Measurements from ENCODE around the gene ZP2. TPM values are rescaled to one million over a fixed set of nuclear protein-coding genes. Genes with fewer than 3 reads are reported as not detected.

ZP2 gene
- total RNA-seq, 1 donor from 2014 or later: not detected

GRCh38 chr16:21233521-21234150 lies 22.3 kb upstream of the ZP2 start, which contains the start of gene ANKS4B:
Gene ANKS4B, plus strand, starts transcription at chr16:21233699. Its CDS starts 39 bp downstream, at chr16:21233738.
- Histone ChIP-seq H3K4me1 (no peaks in the 10 kb centered on the region), H3K4me3 (no peak within 1 kb of the TSS), H3K27me3 (no peaks in the 10 kb centered on the region), H3K27ac (no peak within 1 kb of the TSS), H3K36me3 (no peaks in the 10 kb centered on the region), H3K9me3 (no peaks in the 10 kb centered on the region)
- TF ChIP-seq CTCF (IDR thresholded peaks at IDR 0.05): no peak
- intact Hi-C loops (cut with DNase I): no loop called here
- no peak for DNase-seq (ENCODE audit: low spot score in 2 of 2)

DNA sequence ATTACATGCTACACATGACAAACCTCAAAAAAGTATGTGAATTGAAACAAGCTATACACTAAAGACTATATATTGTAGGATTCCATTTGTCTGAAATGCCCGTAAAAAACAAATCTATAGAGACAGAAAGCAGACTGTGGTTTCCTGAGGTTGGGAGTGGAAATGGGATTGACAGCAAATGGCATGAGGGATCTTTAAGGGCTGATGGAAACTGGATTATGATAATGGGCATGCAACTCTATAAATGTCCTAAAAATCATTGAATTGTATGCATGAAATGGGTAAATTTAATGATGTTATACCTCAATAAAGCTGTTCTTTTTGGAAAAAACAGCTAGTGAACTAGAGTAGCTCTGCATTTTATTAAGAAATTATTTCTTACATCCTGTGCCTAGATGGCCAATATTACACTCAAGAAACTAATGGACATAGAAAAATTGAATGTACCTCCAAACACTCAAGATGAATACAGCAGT lies 21.7 kb upstream of the ZP2 start:
- Histone ChIP-seq H3K27me3 (no peaks in the 10 kb centered on the region), H3K36me3 (no peaks in the 10 kb centered on the region), H3K27ac (no peak overlapping the region), H3K4me1 (no peaks in the 10 kb centered on the region), H3K9me3 (no peaks in the 10 kb centered on the region), H3K4me3 (no peak overlapping the region)
- TF ChIP-seq CTCF (IDR thresholded peaks at IDR 0.05): no peak
- DNase-seq (ENCODE audit: low spot score in 2 of 2): no peak
- intact Hi-C loops (cut with DNase I): no loop called here

- no peak overlapping the region for H3K27ac ChIP-seq
These were observed 17.0 kb upstream of the ZP2 start for GRCh38 chr16:21228361-21228872.

GRCh38 chr16:21227866-21228265 lies 16.5 kb upstream of the ZP2 start:
- H3K4me1 ChIP-seq: no peaks in the 10 kb centered on the region
- H3K36me3 ChIP-seq: no peaks in the 10 kb centered on the region
- no peak overlapping the region for H3K27ac ChIP-seq
- DNase-seq (ENCODE audit: low spot score in 2 of 2): no peak
- TF ChIP-seq CTCF (IDR thresholded peaks at IDR 0.05): no peak
- intact Hi-C loops (cut with DNase I): no loop called here
- H3K9me3 ChIP-seq: no peaks in the 10 kb centered on the region
- H3K4me3 ChIP-seq: no peak overlapping the region
- no peaks in the 10 kb centered on the region for H3K27me3 ChIP-seq

More at GRCh38 chr16:21228361-21228872, 17.0 kb upstream of the ZP2 start:
- no peaks in the 10 kb centered on the region for H3K27me3 ChIP-seq
- no peaks in the 10 kb centered on the region for H3K36me3 ChIP-seq
- H3K4me1 ChIP-seq: no peaks in the 10 kb centered on the region
- H3K4me3 ChIP-seq: no peak overlapping the region
- no peak for TF ChIP-seq CTCF (IDR thresholded peaks at IDR 0.05)
- DNase-seq (ENCODE audit: low spot score in 2 of 2): no peak
- intact Hi-C loops (cut with DNase I): no loop called here
- no peaks in the 10 kb centered on the region for H3K9me3 ChIP-seq

- Histone ChIP-seq H3K4me3 (no peak overlapping the region), H3K27ac (no peak overlapping the region), H3K36me3 (no peaks in the 10 kb centered on the region), H3K9me3 (no peaks in the 10 kb centered on the region), H3K4me1 (no peaks in the 10 kb centered on the region), H3K27me3 (no peaks in the 10 kb centered on the region)
- no peak for TF ChIP-seq CTCF (IDR thresholded peaks at IDR 0.05)
- intact Hi-C loops (cut with DNase I): no loop called here
- no peak for DNase-seq (ENCODE audit: low spot score in 2 of 2)
These were observed 15.4 kb upstream of the ZP2 start for GRCh38 chr16:21226749-21227148.

Measured in ascending aorta (tissue), 2 donors.